ENCODE results near the gene PFN2.

The PFN2 gene

GRCh38 chr3:149970716-149971402 is at the start of gene PFN2:
Gene PFN2 (minus strand): TSS chr3:149970895. CDS start chr3:149970856, 39 bp downstream.
- H2AFZ ChIP-seq (ENCODE audit: low read depth): peak within 1 kb of the TSS; percentile 70
- H3K27ac ChIP-seq: peak within 1 kb of the TSS; percentile 42
- H3K9ac ChIP-seq: peak within 1 kb of the TSS; percentile 75
- peaks cover 29% of the 10 kb centered on the region for H3K4me1 ChIP-seq (ENCODE audit: low read depth, poor library complexity, severe bottlenecking)
- no peak for TF ChIP-seq CTCF (conservative IDR thresholded peaks at IDR 0.05; ENCODE audit: low read depth, low read length)
- H3K79me2 ChIP-seq (ENCODE audit: insufficient read depth, low read depth): peaks cover 22% of the 10 kb centered on the region; the same call in 1 of the 2 replicates
- no peaks in the 10 kb centered on the region for H3K36me3 ChIP-seq (ENCODE audit: insufficient read depth)
- no peaks in the 10 kb centered on the region for H3K27me3 ChIP-seq (ENCODE audit: insufficient read depth, low read depth)
- peak within 1 kb of the TSS; percentile 93 for H3K4me3 ChIP-seq (IDR thresholded peaks at IDR 0.05; ENCODE audit: insufficient read depth, low read depth, low read length)
- no peaks in the 10 kb centered on the region for H4K20me1 ChIP-seq (ENCODE audit: insufficient read depth)
- peak within 1 kb of the TSS; percentile 91 for H3K4me2 ChIP-seq

- no peaks in the 10 kb centered on the region for H4K20me1 ChIP-seq (ENCODE audit: insufficient read depth)
- TF ChIP-seq CTCF (conservative IDR thresholded peaks at IDR 0.05; ENCODE audit: low read depth, low read length): no peak
- no peak overlapping the region for H2AFZ ChIP-seq (ENCODE audit: low read depth)
- peaks cover 12% of the 10 kb centered on the region for H3K4me1 ChIP-seq (ENCODE audit: low read depth, poor library complexity, severe bottlenecking)
- no peaks in the 10 kb centered on the region for H3K79me2 ChIP-seq (ENCODE audit: insufficient read depth, low read depth)
- no peak overlapping the region for H3K9ac ChIP-seq
- H3K36me3 ChIP-seq (ENCODE audit: insufficient read depth): no peaks in the 10 kb centered on the region
- H3K4me3 ChIP-seq (IDR thresholded peaks at IDR 0.05; ENCODE audit: insufficient read depth, low read depth, low read length): no peak overlapping the region
- H3K4me2 ChIP-seq: no peak overlapping the region
- H3K27me3 ChIP-seq (ENCODE audit: insufficient read depth, low read depth): no peaks in the 10 kb centered on the region
- no peak overlapping the region for H3K27ac ChIP-seq
Observed at GRCh38 chr3:150015901-150016300, 45.2 kb upstream of the PFN2 start.

GRCh38 chr3:150014782-150015181 is 44.1 kb upstream of the PFN2 start:
- H3K4me3 ChIP-seq (IDR thresholded peaks at IDR 0.05; ENCODE audit: insufficient read depth, low read depth, low read length): no peak overlapping the region
- H4K20me1 ChIP-seq (ENCODE audit: insufficient read depth): no peaks in the 10 kb centered on the region
- no peaks in the 10 kb centered on the region for H3K27me3 ChIP-seq (ENCODE audit: insufficient read depth, low read depth)
- peak overlapping the region; percentile 4; the same call in 1 of the 2 replicates for H3K4me2 ChIP-seq
- H3K27ac ChIP-seq: no peak overlapping the region; the same call in 1 of the 2 replicates
- H3K79me2 ChIP-seq (ENCODE audit: insufficient read depth, low read depth): no peaks in the 10 kb centered on the region
- H3K4me1 ChIP-seq (ENCODE audit: low read depth, poor library complexity, severe bottlenecking): peaks cover 12% of the 10 kb centered on the region
- no peak overlapping the region; the same call in 1 of the 2 replicates for H2AFZ ChIP-seq (ENCODE audit: low read depth)
- H3K36me3 ChIP-seq (ENCODE audit: insufficient read depth): no peaks in the 10 kb centered on the region
- H3K9ac ChIP-seq: no peak overlapping the region
- TF ChIP-seq CTCF (conservative IDR thresholded peaks at IDR 0.05; ENCODE audit: low read depth, low read length): no peak

- Histone ChIP-seq H4K20me1 (ENCODE audit: insufficient read depth) (no peaks in the 10 kb centered on the region), H3K27ac (no peak overlapping the region), H3K4me2 (no peak overlapping the region), H3K79me2 (ENCODE audit: insufficient read depth, low read depth) (no peaks in the 10 kb centered on the region), H3K9ac (no peak overlapping the region), H3K36me3 (ENCODE audit: insufficient read depth) (no peaks in the 10 kb centered on the region), H2AFZ (ENCODE audit: low read depth) (no peak overlapping the region), H3K27me3 (ENCODE audit: insufficient read depth, low read depth) (no peaks in the 10 kb centered on the region), H3K4me1 (ENCODE audit: low read depth, poor library complexity, severe bottlenecking) (peaks cover 12% of the 10 kb centered on the region), H3K4me3 (IDR thresholded peaks at IDR 0.05; ENCODE audit: insufficient read depth, low read depth, low read length) (no peak overlapping the region)
- TF ChIP-seq CTCF (conservative IDR thresholded peaks at IDR 0.05; ENCODE audit: low read depth, low read length): no peak
Observed at GRCh38 chr3:150013801-150014200, 43.1 kb upstream of the PFN2 start.
